Dedifferentiated amniotic fluid mesenchymal stem cell (primary cell): ENCODE measurements around the gene SH3GL1.

ENCODE experiments used
- DNase-seq: peaks from one replicate; pipeline ENCODE4 v3.0.0-alpha.2; 2016; ENCODE audit errors: extremely low spot score

Gene SH3GL1, protein sequence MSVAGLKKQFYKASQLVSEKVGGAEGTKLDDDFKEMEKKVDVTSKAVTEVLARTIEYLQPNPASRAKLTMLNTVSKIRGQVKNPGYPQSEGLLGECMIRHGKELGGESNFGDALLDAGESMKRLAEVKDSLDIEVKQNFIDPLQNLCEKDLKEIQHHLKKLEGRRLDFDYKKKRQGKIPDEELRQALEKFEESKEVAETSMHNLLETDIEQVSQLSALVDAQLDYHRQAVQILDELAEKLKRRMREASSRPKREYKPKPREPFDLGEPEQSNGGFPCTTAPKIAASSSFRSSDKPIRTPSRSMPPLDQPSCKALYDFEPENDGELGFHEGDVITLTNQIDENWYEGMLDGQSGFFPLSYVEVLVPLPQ

GRCh38 chr19:4400135-4400936 is at the start of gene SH3GL1:
Gene SH3GL1 (minus strand): TSS chr19:4400547. CDS start chr19:4400368, 179 bp downstream.
- peak; percentile 95 for DNase-seq

DNA sequence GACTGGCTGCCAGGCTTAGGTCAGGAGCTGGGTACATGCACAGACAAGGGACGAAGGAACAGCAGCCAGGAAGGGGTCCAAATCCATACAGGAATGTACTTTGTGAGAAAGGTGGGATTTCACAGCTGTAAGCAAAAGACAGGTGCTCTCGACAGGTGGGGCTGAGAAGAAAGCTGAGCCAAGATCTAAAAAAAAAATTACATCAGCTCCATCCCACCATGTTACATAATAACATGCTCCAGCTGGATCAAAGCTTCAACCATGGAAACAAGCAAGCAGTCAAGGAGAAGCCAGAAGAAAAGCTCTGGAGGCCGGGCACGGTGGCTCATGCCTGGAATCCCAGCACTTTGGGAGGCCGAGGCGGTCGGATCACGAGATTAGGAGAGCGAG is 49.3 kb upstream of the SH3GL1 start:
- DNase-seq = no peak

- DNase-seq = peak; percentile 6
Observed at GRCh38 chr19:4449022-4449638, 48.8 kb upstream of the SH3GL1 start.

GRCh38 chr19:4448147-4448985 is 48.0 kb upstream of the SH3GL1 start:
- DNase-seq = peak; percentile 11

- DNase-seq = no peak
Observed at GRCh38 chr19:4447327-4448146, 47.2 kb upstream of the SH3GL1 start.

- DNase-seq = no peak
Observed at GRCh38 chr19:4446704-4447200, 46.4 kb upstream of the SH3GL1 start.

DNA sequence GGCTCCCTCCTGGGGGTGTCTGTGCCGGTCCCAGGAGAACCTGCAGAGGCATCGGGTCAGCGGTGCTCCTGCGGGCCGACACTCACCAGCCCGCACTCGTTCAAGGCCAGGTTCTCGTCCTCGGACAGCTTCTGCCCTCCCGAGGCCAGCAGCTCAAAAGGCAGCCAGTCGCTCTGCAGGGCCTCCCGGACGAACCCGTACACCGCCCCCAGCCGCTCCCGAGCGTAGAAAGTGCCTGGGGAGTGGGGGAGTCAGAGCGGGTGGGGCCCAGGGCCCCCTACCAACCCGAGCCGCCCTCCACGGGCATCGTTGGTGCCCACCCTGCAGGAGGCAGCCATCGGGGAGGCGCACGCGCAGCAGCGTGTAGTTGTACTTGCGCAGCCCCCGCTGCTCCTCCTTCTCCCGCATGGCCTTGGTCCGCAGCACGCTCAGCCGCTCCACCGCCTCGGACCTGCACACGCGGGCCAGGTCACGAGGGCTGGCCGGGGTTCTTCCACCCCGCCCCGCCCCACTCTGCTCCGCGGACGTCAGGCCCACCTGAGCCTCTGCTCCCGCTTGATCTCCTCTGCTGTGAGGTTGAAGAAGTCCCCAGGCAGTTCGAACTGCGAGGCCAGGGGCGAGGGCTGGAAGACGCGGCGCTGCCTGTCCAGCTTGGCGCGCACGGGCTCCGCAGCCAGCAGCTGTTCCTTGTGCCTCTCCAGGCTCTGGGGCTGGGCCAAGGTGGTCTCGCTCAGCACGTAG is 45.8 kb upstream of the SH3GL1 start:
- DNase-seq = no peak

- no peak for DNase-seq
Observed at GRCh38 chr19:4444765-4445741, 44.7 kb upstream of the SH3GL1 start.

GRCh38 chr19:4443966-4444764 is 43.8 kb upstream of the SH3GL1 start:
- no peak for DNase-seq

- no peak for DNase-seq
Observed at GRCh38 chr19:4443188-4443587, 42.8 kb upstream of the SH3GL1 start.

- DNase-seq = no peak
Observed at GRCh38 chr19:4442819-4443146, 42.4 kb upstream of the SH3GL1 start.

- DNase-seq = no peak
Observed at GRCh38 chr19:4441994-4442818, 41.9 kb upstream of the SH3GL1 start.

DNA sequence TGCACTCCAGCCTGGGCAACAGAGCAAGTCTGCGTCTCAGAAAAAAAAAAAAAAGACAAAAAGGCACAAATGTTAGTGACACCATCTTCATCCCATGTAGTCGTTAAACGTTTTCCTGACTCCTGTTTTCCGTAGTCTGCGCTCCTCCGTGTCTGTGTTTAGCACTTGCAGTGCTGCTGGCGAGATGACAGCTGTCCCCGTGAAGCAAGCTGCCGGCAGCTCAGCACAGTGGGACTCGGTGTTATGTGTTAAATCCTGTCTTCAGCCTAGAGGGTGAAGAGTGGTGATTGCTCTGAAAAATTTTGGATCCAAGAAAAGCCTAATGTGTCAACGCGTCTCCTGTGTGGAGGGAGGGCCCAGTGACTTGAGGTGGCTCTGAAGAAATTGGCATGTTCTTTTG is 38.9 kb upstream of the SH3GL1 start:
- DNase-seq = no peak

GRCh38 chr19:4437103-4437502 is 36.8 kb upstream of the SH3GL1 start:
- DNase-seq = no peak

- no peak for DNase-seq
Observed at GRCh38 chr19:4436231-4436630, 35.9 kb upstream of the SH3GL1 start.

DNA sequence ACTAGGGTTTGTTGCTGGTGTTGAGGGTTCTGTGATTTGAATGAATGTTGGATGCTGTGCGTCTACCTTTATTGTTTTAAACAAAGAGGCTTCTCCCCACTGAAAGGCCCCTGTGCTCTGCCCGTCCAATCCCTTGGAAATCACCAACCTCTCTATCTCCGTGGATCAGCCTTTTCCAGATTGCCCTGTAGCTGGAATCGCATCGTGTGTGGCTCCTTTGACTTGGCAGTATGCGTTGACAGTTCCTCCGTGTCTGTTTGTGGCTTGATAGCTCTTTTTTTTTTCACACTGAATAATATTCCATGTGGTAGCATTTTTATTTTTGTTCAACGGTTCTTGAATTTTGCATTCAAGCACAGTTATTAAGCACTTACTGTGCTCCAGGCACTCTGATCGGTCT is 34.0 kb upstream of the SH3GL1 start:
- DNase-seq = no peak

DNA sequence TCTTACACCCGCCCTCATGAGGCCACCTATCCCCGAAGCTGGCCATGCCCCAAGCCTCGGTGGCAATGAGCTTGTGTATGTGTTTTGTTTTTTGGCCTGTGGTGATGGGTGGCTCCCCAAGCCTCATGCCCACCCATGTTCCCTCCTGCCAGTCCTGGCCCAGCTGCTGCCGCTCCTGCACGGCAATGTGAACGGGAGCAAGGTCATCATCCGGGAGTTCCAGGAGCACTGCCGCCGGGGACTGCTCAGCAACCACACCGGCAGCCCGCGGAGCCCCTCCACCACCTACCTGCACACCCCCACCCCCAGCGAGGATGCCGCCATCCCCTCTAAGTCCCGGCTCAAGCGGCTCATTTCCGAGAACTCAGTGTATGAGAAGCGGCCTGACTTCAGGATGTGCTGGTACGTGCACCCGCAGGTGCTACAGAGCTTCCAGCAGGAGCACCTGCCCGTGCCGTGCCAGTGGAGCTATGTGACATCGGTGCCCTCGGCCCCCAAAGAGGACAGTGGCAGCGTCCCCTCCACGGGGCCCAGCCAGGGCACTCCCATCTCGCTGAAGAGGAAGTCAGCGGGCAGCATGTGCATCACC is 32.7 kb upstream of the SH3GL1 start:
- DNase-seq = no peak
